Bronchial epithelial cell (primary cell): ENCODE results near the gene MS4A14. TPM values are rescaled to one million over a fixed set of nuclear protein-coding genes. Genes with fewer than 3 reads are reported as not detected.

Experiments used
- DNase-seq: peaks from one replicate; pipeline ENCODE4 v3.0.0-alpha.2; 2010; ENCODE audit warnings: low read depth
- FAIRE-seq: peaks from 2 replicates; lab custom pipeline; 2011; peaks lifted over from hg19 to GRCh38; lab: Jason Lieb, UNC
- H3K27me3 ChIP-seq: 2 replicates; pipeline ENCODE4 v1.5.1; 2011; ENCODE audit warnings: low read length; ENCODE audit not compliant: control insufficient read depth, insufficient read depth
- H3K36me3 ChIP-seq: 2 replicates; pipeline ENCODE4 v1.5.1; 2011; ENCODE audit warnings: low read length; ENCODE audit not compliant: control insufficient read depth, insufficient read depth
- H3K4me3 ChIP-seq: 2 replicates; pipeline ENCODE4 v1.5.1; 2011; ENCODE audit warnings: mild to moderate bottlenecking, low read depth, low read length, control low read depth
- CTCF ChIP-seq: IDR thresholded peaks from 2 replicates; pipeline ENCODE4 v1.5.1; 2011; ENCODE audit warnings: mild to moderate bottlenecking, moderate library complexity, low read length, control low read depth, inconsistent platforms; ENCODE audit not compliant: insufficient read depth, severe bottlenecking
- total RNA-seq: library from RNA; depleted of rRNA; stranded (reverse); fragments of >200 nt; gene quantifications from 2 replicates; pipeline ENCODE4 v1.2.1, GENCODE V29; 2014

MS4A14 gene
- total RNA-seq, 1 donor from 2014 or later, result not detected

DNA sequence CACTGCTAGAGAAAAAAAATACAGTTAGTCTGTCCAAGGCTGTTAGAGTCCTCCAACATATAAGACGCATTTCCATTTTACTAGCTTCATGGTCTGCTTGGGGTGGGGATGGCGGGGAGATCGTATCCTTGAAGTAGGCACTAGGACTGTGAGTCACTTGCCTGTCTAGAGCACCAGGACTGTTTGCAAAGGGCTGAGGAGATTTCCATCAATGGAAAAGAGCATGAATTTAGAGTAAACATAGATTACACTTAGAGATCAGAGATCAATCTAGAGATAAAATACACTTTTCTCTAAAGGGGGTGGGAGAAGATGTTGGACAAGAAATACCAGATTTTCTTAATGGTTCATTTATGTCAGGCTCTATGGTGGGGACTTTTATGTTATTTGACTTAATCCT, 19.7 kb upstream of the MS4A14 start:
- no peak for DNase-seq

GRCh38 chr11:60377401-60378136, 18.7 kb upstream of the MS4A14 start:
- no peak for TF ChIP-seq CTCF
- Histone ChIP-seq H3K4me3 (no peak overlapping the region), H3K27me3 (peaks cover under 1% of the 10 kb centered on the region), H3K36me3 (no peaks in the 10 kb centered on the region)
- DNase-seq, result no peak
- no peak for FAIRE-seq

More for the DNA sequence above, 19.7 kb upstream of the MS4A14 start:
- no peak overlapping the region for H3K4me3 ChIP-seq
- no peak for TF ChIP-seq CTCF
- no peak for FAIRE-seq
- no peaks in the 10 kb centered on the region for H3K36me3 ChIP-seq
- H3K27me3 ChIP-seq, result no peaks in the 10 kb centered on the region

DNA sequence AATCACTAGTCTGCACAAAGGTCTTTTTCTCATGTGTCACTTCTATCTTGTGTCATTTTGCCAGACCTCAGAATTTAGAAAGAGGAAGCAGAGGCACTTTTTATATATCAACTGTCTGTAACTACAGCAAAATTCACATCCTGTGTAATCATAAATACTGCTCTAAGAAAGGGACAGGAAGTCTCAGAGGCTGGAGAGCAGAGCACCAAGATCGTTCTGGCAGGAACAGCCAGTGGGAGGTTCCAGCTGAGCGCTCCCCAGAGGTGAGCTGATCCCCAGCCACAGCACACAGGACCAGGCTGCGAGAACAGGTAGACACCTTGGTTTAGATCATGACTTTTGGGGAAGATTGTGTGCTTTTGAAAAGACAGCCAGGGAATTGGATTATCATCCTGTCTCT, 17.9 kb upstream of the MS4A14 start, which contains the start of gene MS4A7:
TSS of gene MS4A7 (plus strand) at position 179 of the 400 bp plus-strand sequence. CDS start 4,610 bp downstream, outside the sequence.
- no peak for FAIRE-seq
- no peaks in the 10 kb centered on the region for H3K36me3 ChIP-seq
- TF ChIP-seq CTCF, result no peak
- peaks cover 2% of the 10 kb centered on the region for H3K27me3 ChIP-seq
- H3K4me3 ChIP-seq, result no peak within 1 kb of the TSS
- no peak for DNase-seq

DNA sequence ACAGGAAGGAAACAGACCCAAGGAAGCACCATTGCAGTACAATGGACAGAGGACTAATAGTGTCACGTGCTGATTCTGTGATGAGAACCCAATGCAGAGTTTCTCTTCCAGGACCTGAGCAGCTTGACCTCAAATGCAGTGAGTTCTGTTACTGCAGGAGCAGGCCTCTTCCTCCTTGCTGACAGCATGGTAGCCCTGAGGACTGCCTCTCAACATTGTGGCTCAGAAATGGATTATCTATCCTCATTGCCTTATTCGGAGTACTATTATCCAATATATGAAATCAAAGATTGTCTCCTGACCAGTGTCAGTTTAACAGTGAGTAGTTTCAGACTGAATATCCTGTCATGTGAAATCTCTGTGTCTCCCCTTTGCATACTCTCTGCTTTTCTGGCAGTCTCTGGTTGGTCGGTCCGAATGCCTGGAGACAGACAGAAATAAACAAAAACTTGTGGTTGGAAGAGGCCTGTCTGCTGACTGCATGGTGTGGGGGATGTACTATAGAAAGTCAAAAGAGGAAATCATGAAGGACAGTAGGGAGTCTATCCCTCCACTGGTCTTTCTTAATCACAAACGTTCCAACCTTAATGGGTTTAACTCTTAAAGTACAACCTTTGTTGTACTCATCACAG, 6.9 kb upstream of the MS4A14 start:
- H3K27me3 ChIP-seq, result no peaks in the 10 kb centered on the region
- FAIRE-seq, result no peak
- H3K36me3 ChIP-seq, result no peaks in the 10 kb centered on the region
- H3K4me3 ChIP-seq, result no peak overlapping the region
- DNase-seq, result no peak
- TF ChIP-seq CTCF, result no peak

GRCh38 chr11:60390419-60390818, 5.8 kb upstream of the MS4A14 start:
- no peaks in the 10 kb centered on the region for H3K36me3 ChIP-seq
- TF ChIP-seq CTCF, result no peak

More at GRCh38 chr11:60390419-60390818, 5.8 kb upstream of the MS4A14 start:
- no peaks in the 10 kb centered on the region for H3K27me3 ChIP-seq
- no peak overlapping the region for H3K4me3 ChIP-seq
- FAIRE-seq (no peak), DNase-seq (no peak)
